HEK293 (cell line): ENCODE measurements around the gene MYOM1.

Experiments used
- CTCF ChIA-PET: fragments of 350-600 bp; formaldehyde crosslinking; extraction: SDS; loops from one replicate; lab custom pipeline; 2021; ENCODE audit warnings: antibody characterized with exemption; lab: Yijun Ruan, JAX
- POLR2A ChIA-PET: fragments of 300-600 bp; formaldehyde crosslinking; extraction: SDS; loops from one replicate; lab custom pipeline; 2020; ENCODE audit warnings: antibody characterized with exemption, inconsistent platforms; lab: Yijun Ruan, JAX
- H3K27ac ChIP-seq: fragments of 200-500 bp; sonication (Bioruptor generic); 2 replicates; pipeline ENCODE4 v1.5.1; 2014; ENCODE audit warnings: low read depth, low read length, control low read depth, inconsistent platforms; ENCODE audit errors: extremely low read depth
- H3K36me3 ChIP-seq, 2 experiments: fragments of 200-500 bp in 1 of 2; sonication (Bioruptor generic) in 1 of 2; 1 replicate in 1 of 2; 2 replicates in 1 of 2; pipeline ENCODE4 v1.5.1; 2014 to 2017; ENCODE audit warnings: inconsistent platforms in 2 of 2, low read length in 2 of 2; ENCODE audit not compliant: control insufficient read depth in 2 of 2, insufficient read depth in 1 of 2
- H3K4me1 ChIP-seq: fragments of 200-500 bp; sonication (Bioruptor generic); 2 replicates; pipeline ENCODE4 v1.5.1; 2014; ENCODE audit warnings: mild to moderate bottlenecking, low read length, inconsistent platforms; ENCODE audit not compliant: control insufficient read depth, insufficient read depth
- H3K4me3 ChIP-seq: 2 replicates; pipeline ENCODE4 v1.5.1; 2011; ENCODE audit warnings: low read depth, mild to moderate bottlenecking, control low read depth, low read length, moderate library complexity
- H3K9me3 ChIP-seq: fragments of 200-500 bp; sonication (Bioruptor generic); 2 replicates; pipeline ENCODE4 v1.5.1; 2014; ENCODE audit warnings: low read depth, low read length, inconsistent platforms; ENCODE audit not compliant: control insufficient read depth, insufficient read depth
- FEZF1 ChIP-seq: fragments of 450-650 bp; formaldehyde crosslinking; IDR thresholded peaks from 2 replicates; pipeline ENCODE4 v1.5.1; 2016; ENCODE audit warnings: missing biosample characterization, missing genetic modification characterization
- HOXA7 ChIP-seq: sonication (generic); formaldehyde crosslinking; IDR thresholded peaks from 2 replicates; pipeline ENCODE4 v1.8.1; 2022; ENCODE audit warnings: missing genetic modification reagents, borderline replicate concordance
- KLF10 ChIP-seq: fragments of 450-650 bp; IDR thresholded peaks from 2 replicates; pipeline ENCODE4 v1.5.1; 2018; ENCODE audit warnings: missing biosample characterization, mild to moderate bottlenecking, missing genetic modification characterization
- KLF17 ChIP-seq: fragments of 450-650 bp; formaldehyde crosslinking; IDR thresholded peaks from 2 replicates; pipeline ENCODE4 v1.5.1; 2016; ENCODE audit warnings: missing biosample characterization, missing genetic modification characterization
- KLF7 ChIP-seq: fragments of 450-650 bp; formaldehyde crosslinking; IDR thresholded peaks from 2 replicates; pipeline ENCODE4 v1.5.1; 2016; ENCODE audit warnings: missing biosample characterization, missing genetic modification characterization, borderline replicate concordance
- MEIS1 ChIP-seq: sonication (generic); formaldehyde crosslinking; IDR thresholded peaks from 2 replicates; pipeline ENCODE4 v1.8.1; 2022; ENCODE audit warnings: missing genetic modification reagents, mild to moderate bottlenecking, borderline replicate concordance
- PRDM4 ChIP-seq: fragments of 450-650 bp; formaldehyde crosslinking; IDR thresholded peaks from 2 replicates; pipeline ENCODE4 v1.5.1; 2017; ENCODE audit warnings: missing biosample characterization, missing genetic modification characterization
- SP3 ChIP-seq: fragments of 450-650 bp; formaldehyde crosslinking; IDR thresholded peaks from 2 replicates; pipeline ENCODE4 v1.5.1; 2016; ENCODE audit warnings: missing biosample characterization, missing genetic modification characterization
- SP7 ChIP-seq: fragments of 450-650 bp; formaldehyde crosslinking; IDR thresholded peaks from 2 replicates; pipeline ENCODE4 v1.5.1; 2016; ENCODE audit warnings: missing biosample characterization, missing genetic modification characterization
- ZBTB8A ChIP-seq: fragments of 450-650 bp; formaldehyde crosslinking; IDR thresholded peaks from 2 replicates; pipeline ENCODE4 v1.5.1; 2016; ENCODE audit warnings: missing biosample characterization, missing genetic modification characterization
- ZFP41 ChIP-seq: fragments of 450-650 bp; formaldehyde crosslinking; IDR thresholded peaks from 2 replicates; pipeline ENCODE4 v1.5.1; 2016; ENCODE audit warnings: missing biosample characterization, missing genetic modification characterization, borderline replicate concordance
- ZNF132 ChIP-seq: fragments of 450-650 bp; formaldehyde crosslinking; IDR thresholded peaks from 2 replicates; pipeline ENCODE4 v1.5.1; 2017; ENCODE audit warnings: missing biosample characterization, missing genetic modification characterization, borderline replicate concordance
- ZNF133 ChIP-seq: fragments of 450-650 bp; formaldehyde crosslinking; IDR thresholded peaks from 2 replicates; pipeline ENCODE4 v1.5.1; 2016; ENCODE audit warnings: missing biosample characterization, missing genetic modification characterization
- ZNF16 ChIP-seq: fragments of 450-650 bp; formaldehyde crosslinking; IDR thresholded peaks from 2 replicates; pipeline ENCODE4 v1.5.1; 2016; ENCODE audit warnings: low read depth, missing biosample characterization, missing genetic modification characterization
- ZNF175 ChIP-seq: fragments of 450-650 bp; formaldehyde crosslinking; IDR thresholded peaks from 2 replicates; pipeline ENCODE4 v1.5.1; 2016; ENCODE audit warnings: missing biosample characterization, missing genetic modification characterization
- ZNF394 ChIP-seq: fragments of 450-650 bp; formaldehyde crosslinking; IDR thresholded peaks from 2 replicates; pipeline ENCODE4 v1.5.1; 2016; ENCODE audit warnings: missing biosample characterization, missing genetic modification characterization, mild to moderate bottlenecking, moderate library complexity, borderline replicate concordance
- ZNF449 ChIP-seq: fragments of 450-650 bp; formaldehyde crosslinking; IDR thresholded peaks from 2 replicates; pipeline ENCODE4 v1.5.1; 2017; ENCODE audit warnings: missing biosample characterization, mild to moderate bottlenecking, missing genetic modification characterization, moderate library complexity
- ZNF514 ChIP-seq: fragments of 450-650 bp; formaldehyde crosslinking; IDR thresholded peaks from 2 replicates; pipeline ENCODE4 v1.5.1; 2016; ENCODE audit warnings: missing biosample characterization, missing genetic modification characterization
- ZNF600 ChIP-seq: fragments of 450-650 bp; formaldehyde crosslinking; IDR thresholded peaks from 2 replicates; pipeline ENCODE4 v1.5.1; 2016; ENCODE audit warnings: missing biosample characterization, missing genetic modification characterization
- ZNF626 ChIP-seq: fragments of 450-650 bp; sonication (Bioruptor Pico); formaldehyde crosslinking; IDR thresholded peaks from 2 replicates; pipeline ENCODE4 v1.5.1; 2018; ENCODE audit warnings: missing biosample characterization, missing genetic modification characterization, inconsistent platforms
- ZNF639 ChIP-seq: fragments of 450-650 bp; formaldehyde crosslinking; IDR thresholded peaks from 2 replicates; pipeline ENCODE4 v1.5.1; 2016; ENCODE audit warnings: missing biosample characterization, missing genetic modification characterization
- ZNF670 ChIP-seq: fragments of 450-650 bp; formaldehyde crosslinking; IDR thresholded peaks from 2 replicates; pipeline ENCODE4 v1.5.1; 2016; ENCODE audit warnings: missing biosample characterization, missing genetic modification characterization, low read depth
- ZNF768 ChIP-seq: fragments of 450-650 bp; formaldehyde crosslinking; IDR thresholded peaks from 2 replicates; pipeline ENCODE4 v1.5.1; 2018; ENCODE audit warnings: missing biosample characterization, mild to moderate bottlenecking, missing genetic modification characterization
- ZSCAN23 ChIP-seq: fragments of 450-650 bp; formaldehyde crosslinking; IDR thresholded peaks from 2 replicates; pipeline ENCODE4 v1.5.1; 2016; ENCODE audit warnings: missing biosample characterization, missing genetic modification characterization
- TF ChIP-seq, protein P1 (sequence below): fragments of 450-650 bp; formaldehyde crosslinking; IDR thresholded peaks from 2 replicates; pipeline ENCODE4 v1.5.1; 2016; ENCODE audit warnings: missing biosample characterization, missing genetic modification characterization

The MYOM1 gene

DNA sequence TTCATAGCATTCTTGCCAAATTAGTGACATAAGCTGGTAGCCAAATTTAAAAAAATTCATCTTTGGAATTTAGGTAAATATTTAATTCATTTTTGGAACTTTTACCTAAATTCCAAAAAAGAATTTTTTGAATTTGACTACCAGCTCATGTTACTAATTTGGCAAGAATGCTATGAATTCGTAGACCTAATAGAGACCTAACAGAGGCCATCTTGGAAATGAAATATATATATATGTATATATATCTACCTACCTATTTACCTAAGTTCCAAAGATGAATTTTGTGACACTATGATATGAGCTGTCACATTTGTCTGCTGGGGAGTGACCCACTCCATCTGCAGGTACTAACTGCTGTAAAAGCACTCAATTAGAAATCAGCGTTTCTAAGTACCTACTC lies 65.6 kb downstream of the MYOM1 start:
- H3K27ac ChIP-seq: no peak overlapping the region
- no peak overlapping the region for H3K4me3 ChIP-seq
- H3K36me3 ChIP-seq: no peaks in the 10 kb centered on the region
- POLR2A ChIA-PET: no interaction called here
- CTCF ChIA-PET: interaction anchor here (1.0 kb wide), 1 partner anchor 92 kb away, joined by 3 read pairs; no protein-coding TSS in a partner anchor
- no peak for TF ChIP-seq SP3
- no peak for TF ChIP-seq ZFP41
- no peak for TF ChIP-seq PRDM4
- no peak for TF ChIP-seq KLF17 (tag by site-specific recombination)
- no peak for TF ChIP-seq ZNF175 (tag by site-specific recombination)
- TF ChIP-seq SP7: no peak
- no peak for TF ChIP-seq ZBTB8A (tag by site-specific recombination)
- TF ChIP-seq ZNF768 (tag by site-specific recombination): no peak
- TF ChIP-seq KLF7 (tag by site-specific recombination): no peak
- TF ChIP-seq ZNF132 (tag by site-specific recombination): no peak
- TF ChIP-seq ZNF16 (tag by site-specific recombination): no peak
- TF ChIP-seq MEIS1 (CRISPR knock-in tag): no peak
- TF ChIP-seq ZSCAN23 (tag by site-specific recombination): no peak
- no peak for TF ChIP-seq ZNF514 (tag by site-specific recombination)
- TF ChIP-seq ZNF449 (tag by site-specific recombination): no peak
- TF ChIP-seq, protein P1, sequence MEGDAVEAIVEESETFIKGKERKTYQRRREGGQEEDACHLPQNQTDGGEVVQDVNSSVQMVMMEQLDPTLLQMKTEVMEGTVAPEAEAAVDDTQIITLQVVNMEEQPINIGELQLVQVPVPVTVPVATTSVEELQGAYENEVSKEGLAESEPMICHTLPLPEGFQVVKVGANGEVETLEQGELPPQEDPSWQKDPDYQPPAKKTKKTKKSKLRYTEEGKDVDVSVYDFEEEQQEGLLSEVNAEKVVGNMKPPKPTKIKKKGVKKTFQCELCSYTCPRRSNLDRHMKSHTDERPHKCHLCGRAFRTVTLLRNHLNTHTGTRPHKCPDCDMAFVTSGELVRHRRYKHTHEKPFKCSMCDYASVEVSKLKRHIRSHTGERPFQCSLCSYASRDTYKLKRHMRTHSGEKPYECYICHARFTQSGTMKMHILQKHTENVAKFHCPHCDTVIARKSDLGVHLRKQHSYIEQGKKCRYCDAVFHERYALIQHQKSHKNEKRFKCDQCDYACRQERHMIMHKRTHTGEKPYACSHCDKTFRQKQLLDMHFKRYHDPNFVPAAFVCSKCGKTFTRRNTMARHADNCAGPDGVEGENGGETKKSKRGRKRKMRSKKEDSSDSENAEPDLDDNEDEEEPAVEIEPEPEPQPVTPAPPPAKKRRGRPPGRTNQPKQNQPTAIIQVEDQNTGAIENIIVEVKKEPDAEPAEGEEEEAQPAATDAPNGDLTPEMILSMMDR (tag by site-specific recombination): no peak
- TF ChIP-seq ZNF133 (tag by site-specific recombination): no peak
- no peak for TF ChIP-seq FEZF1 (tag by site-specific recombination)
- no peaks in the 10 kb centered on the region for H3K9me3 ChIP-seq
- H3K4me1 ChIP-seq: 0 out of 2 replicates have a peak, but pooled peaks cover 6% of the 10 kb centered on the region

DNA sequence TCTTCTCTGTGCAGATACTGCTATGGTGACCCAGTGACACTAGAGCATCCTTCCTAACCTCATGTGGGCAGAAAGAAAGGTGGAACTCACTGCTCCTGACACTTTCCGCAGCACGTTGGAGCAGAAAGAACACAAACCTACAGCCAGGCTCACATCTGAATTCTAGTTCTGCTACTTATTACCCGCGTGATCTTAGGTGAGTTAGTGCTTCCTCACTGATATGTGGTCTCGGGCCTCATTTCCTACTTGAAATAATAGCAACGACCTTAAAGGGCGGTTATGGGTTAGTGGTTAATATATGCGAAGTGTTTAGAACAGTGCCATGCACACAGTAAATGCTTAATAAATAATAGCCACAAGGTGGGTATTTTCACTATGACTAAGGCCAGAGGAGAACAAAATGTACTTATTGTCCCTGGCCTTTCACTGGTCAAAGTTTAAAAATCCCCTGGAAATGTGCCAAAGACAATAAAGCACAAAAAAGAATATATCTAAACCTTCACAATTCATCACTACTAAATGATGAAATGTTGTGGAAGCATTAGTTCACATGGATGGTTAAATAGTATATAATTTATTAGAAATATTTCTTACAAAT lies 66.6 kb downstream of the MYOM1 start:
- TF ChIP-seq ZNF600 (tag by site-specific recombination) (no peak), HOXA7 (CRISPR knock-in tag) (no peak), ZNF670 (tag by site-specific recombination) (no peak), ZNF394 (no peak), KLF10 (tag by site-specific recombination) (no peak), ZNF626 (tag by site-specific recombination) (no peak), ZNF639 (tag by site-specific recombination) (no peak)
- Histone ChIP-seq H3K36me3 (no peaks in the 10 kb centered on the region), H3K4me3 (no peak overlapping the region), H3K4me1 (0 out of 2 replicates have a peak, but pooled peaks cover 6% of the 10 kb centered on the region), H3K9me3 (no peaks in the 10 kb centered on the region), H3K27ac (no peak overlapping the region)
- ChIA-PET CTCF (interaction anchor here (0.6 to 2.2 kb wide), 4 partner anchors 13 to 360 kb away, joined by 3 to 13 read pairs (median 7); no protein-coding TSS in a partner anchor), POLR2A (no interaction called here)
